Stimulated activated CD8-positive, alpha-beta memory T cell treated with anti-CD3 and anti-CD28 coated beads, Interleukin-2, amount 100 ng/mL, for 48 hours (primary cell): Measurements from ENCODE around the gene ZNRF2.

ENCODE experiments used
- DNase-seq, 2 donors: peaks; one replicate each; pipeline ENCODE4 v3.0.0-alpha.2; 2020; ENCODE audit warnings: low read depth in 2 of 2

ZNRF2 gene

DNA sequence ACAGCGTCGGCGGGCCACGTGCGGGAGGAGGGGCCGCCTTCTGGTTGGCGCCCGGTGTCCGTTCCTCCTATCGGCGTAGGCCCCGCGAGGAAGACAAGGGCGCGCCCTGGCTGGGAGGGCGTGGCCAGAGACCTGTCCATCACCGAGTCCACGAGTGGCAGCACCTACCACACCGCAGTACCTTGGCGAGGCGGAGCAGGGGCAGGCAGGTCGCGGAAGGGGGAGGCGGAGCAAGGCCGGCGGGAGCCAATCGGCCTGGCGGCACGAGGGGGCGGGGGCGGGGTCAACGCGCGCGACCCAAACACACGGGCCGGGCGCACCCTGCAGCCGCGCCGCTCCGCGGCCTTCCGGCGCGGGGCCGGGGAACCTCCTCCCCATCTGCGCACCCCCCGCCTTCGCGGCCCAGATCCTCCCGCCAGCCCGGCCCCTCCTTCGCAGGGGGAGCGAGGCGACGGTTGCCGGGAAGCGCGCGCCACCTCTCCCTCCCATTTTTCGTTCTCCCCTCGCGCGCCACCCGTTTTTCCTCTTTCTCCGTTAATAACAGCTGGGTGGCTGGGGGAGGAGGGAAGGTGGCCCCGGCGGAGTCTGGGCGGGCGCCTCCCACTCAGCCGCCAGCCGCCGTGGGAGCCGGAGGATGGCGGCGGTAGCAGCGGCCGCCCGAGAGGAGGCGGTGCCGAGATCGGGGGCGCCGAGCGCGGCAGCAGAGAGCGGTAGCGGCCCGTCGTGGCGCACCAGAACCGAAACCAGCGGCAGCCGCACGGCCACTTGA is at the start of gene ZNRF2:
TSS of gene ZNRF2 (plus strand) at position 300 of the 769 bp plus-strand sequence. CDS start 761 bp downstream, outside the sequence.
- peak; percentile 98 to 99 for DNase-seq

GRCh38 chr7:30237271-30237695 is 47.1 kb upstream of the ZNRF2 start:
- DNase-seq: no peak

DNA sequence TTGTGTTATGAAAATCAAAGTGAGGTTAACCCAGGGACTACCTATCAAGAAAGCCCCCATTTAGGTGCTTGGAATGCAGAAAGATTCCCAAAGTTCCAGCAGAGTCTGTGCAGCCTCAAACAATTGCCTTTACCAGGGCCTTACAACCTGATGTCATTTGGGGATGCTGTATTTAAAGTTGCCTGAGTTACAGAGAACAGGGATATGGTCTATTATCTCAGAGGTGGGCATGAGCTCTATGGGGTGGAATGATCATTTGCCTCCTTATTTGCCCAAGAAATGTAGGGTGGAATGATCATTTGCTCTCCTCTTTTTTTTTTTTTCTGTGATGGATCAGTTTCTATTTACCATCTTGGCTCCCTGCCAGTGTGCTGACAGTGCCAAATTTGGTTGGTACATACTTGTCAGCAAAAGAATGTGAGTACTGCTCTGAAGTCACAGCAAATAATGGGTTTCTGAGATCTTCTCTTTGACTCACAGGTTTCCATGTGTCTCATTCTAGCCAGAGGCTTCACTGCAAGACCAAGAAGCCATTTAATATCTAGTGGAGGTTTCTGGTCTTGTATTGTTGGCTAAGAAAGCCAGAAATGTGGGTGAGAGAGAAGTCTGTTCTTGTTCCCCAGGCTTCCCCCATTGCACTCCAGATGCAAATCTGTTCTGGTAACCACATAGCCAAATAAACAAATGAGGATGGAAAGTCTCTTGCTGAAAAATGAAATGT is 45.5 kb upstream of the ZNRF2 start:
- DNase-seq: peak in 1 of 2 donors; percentile 13

DNA sequence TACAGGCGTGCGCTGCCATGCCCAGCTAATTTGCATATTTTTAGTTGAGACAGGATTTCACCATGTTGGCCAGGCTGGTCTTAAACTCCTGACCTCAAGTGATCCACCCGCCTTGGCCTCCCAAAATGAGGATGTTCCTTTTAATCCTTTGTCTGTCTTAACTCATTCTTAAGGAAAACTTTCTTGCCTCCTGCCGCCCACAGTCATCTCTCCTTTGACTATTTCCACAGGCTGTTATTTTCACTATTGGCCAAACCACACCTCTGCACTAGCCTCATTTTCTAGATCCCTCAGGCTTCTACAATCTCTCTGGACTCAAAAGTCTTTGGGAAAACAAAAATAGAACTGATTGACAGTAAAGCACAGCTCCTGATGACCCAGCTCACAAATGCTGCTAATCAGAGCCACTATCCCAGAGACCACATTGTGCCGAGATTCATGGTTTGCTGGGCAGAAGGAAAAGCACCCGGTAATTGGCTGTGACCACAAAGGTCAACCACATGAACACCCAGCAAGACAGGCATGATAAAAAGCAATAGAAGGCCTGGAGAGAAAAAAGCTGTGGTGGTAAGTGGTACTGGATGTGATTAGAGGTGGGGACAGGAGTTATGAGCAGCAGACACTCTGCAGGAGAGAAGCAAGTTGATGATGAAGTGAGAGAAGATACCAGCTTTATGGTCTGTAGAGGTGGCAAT is 44.1 kb upstream of the ZNRF2 start:
- no peak for DNase-seq

DNA sequence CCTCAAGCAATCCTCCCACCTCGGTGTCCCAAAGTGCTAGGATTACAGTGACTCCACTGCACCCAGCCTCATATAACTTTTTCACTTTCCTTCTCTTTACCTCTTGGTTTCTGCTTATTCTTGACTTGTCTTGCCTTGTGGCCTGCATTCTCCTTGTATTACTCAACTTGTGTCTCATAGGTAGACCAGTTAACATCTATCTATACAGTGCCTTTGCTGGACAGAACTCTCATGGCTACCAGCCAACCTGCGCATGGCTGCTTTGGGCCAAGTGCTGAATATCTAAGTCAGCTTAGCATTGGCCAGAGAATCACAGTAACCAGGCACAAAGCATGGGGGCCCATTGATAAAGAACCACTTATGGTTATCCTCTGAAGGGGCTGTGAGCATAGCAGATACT is 42.6 kb upstream of the ZNRF2 start:
- DNase-seq: no peak

- no peak for DNase-seq
Measured at GRCh38 chr7:30244340-30244739, 40.1 kb upstream of the ZNRF2 start.

DNA sequence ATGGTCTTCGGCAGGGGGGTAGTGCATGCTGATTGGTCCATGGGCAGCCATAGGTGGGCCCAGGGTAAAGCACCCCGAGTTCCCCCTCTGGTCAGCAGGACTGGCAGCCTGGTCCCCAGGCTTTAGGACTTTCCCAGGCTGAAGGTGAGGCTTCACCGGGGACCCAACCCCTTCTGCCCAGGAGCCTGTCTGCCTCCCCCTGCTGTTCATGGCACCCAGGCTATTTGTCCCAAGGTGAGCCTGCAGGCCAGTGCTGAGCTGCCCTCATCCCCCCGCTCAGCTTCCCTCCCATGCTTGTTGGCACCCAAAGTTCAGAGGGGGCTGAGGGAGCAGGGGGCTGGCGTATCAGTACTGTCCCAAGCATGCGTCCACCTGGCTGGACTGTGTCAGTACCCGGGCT is 38.5 kb upstream of the ZNRF2 start:
- DNase-seq: no peak

GRCh38 chr7:30246392-30246791 is 38.0 kb upstream of the ZNRF2 start:
- DNase-seq: no peak

GRCh38 chr7:30247541-30248401 is 36.6 kb upstream of the ZNRF2 start:
- DNase-seq: no peak

GRCh38 chr7:30249316-30249715 is 35.1 kb upstream of the ZNRF2 start:
- no peak for DNase-seq

- no peak for DNase-seq
Measured at GRCh38 chr7:30249986-30250774, 34.2 kb upstream of the ZNRF2 start.

DNA sequence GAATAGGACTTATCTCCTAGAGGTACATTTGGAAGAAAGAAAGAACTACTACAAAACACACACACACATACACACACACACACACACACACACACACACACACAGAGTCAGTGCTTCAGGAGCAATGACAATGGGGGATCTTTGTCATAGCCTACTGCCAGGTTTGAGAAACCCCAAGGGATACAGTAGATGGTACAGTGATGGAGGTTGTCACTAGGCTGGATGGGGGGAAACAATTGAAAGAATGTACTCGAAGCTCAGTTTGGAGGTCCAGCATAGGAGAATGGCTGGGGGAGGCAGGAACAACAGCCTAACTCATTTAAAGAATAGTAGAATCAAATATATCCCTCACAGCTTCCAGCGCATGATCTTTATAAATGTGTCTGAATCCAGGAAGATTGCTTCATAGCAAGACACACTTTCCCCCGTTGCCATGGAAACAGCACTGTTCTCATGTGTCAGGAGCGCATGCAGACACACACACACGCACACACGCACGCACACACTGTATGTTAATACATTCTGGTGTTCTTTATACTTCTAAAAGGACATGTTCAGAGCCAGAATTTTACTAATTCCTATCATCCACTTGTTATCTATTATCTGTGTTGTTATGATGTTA is 32.6 kb upstream of the ZNRF2 start:
- no peak for DNase-seq

GRCh38 chr7:30252885-30253795 is 31.3 kb upstream of the ZNRF2 start:
- no peak for DNase-seq

DNA sequence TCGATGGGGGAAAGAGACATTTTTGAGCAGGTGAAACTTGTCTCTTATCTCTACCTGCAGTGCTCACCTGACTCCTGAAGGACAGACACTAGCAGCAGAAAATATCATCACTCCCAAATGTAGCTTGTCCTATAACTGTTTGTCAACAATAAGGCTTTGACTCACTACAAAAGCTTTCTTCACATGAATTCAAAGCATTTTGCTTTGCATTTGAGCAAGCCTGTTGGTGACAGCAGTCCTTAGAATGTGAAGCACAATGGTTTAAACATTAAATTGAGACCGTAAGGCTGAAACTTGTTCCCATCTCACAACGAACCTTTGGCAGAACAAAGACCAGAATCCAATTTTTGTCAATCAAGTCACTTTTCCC is 30.6 kb upstream of the ZNRF2 start:
- DNase-seq: no peak

- DNase-seq: no peak
Measured at GRCh38 chr7:30254248-30254647, 30.1 kb upstream of the ZNRF2 start.

DNA sequence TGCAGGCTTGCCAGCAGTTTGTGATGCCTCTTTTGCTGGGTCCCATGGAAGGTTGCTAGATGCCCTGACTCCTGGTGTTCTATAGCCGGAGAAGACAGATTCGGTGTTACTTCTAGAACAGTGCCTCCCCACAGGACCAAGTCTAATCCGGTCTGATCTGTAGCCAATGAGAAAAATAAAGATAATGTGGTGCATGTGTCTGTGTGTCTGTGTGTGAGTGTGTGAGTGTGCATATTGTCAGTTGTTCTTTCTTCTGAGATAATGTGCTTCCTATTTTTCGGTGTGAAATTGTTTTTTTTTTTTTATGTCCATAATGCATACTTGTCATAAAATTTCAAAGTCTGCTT is 29.7 kb upstream of the ZNRF2 start:
- no peak for DNase-seq

GRCh38 chr7:30255064-30255769 is 29.2 kb upstream of the ZNRF2 start:
- no peak for DNase-seq

GRCh38 chr7:30256349-30256858 is 28.0 kb upstream of the ZNRF2 start:
- no peak for DNase-seq
